Liver (tissue), 9 donors: ENCODE results near the gene TEX36. TPM values are rescaled to one million over a fixed set of nuclear protein-coding genes. Genes with fewer than 3 reads are reported as not detected.

Experiments used
- DNase-seq: peaks from one replicate; pipeline ENCODE4 v3.0.0-alpha.2; 2017; ENCODE audit warnings: low spot score
- H3K27ac ChIP-seq, 2 donors: one replicate each; pipeline ENCODE4 v1.7.0; 2013; ENCODE audit warnings: inconsistent platforms in 2 of 2, low read length in 2 of 2, control low read depth in 1 of 2, low read depth in 1 of 2, mild to moderate bottlenecking in 1 of 2
- H3K27me3 ChIP-seq, 4 donors: one replicate each; pipeline versions ENCODE4 v1.6.1 to v1.7.0; 2013; ENCODE audit warnings: low read length in 3 of 4, inconsistent platforms in 1 of 4, mild to moderate bottlenecking in 1 of 4, moderate library complexity in 1 of 4; ENCODE audit not compliant: control insufficient read depth in 4 of 4, insufficient read depth in 4 of 4
- H3K36me3 ChIP-seq, 4 donors: one replicate each; pipeline versions ENCODE4 v1.6.1 to v1.7.0; 2013; ENCODE audit warnings: low read length in 3 of 4, mild to moderate bottlenecking in 3 of 4, low read depth in 1 of 4, moderate library complexity in 1 of 4; ENCODE audit not compliant: control insufficient read depth in 4 of 4, insufficient read depth in 3 of 4
- H3K4me1 ChIP-seq, 4 donors: one replicate each; pipeline versions ENCODE4 v1.6.1 to v1.7.0; 2013; ENCODE audit warnings: low read length in 3 of 4, mild to moderate bottlenecking in 3 of 4, moderate library complexity in 1 of 4; ENCODE audit not compliant: control insufficient read depth in 4 of 4, insufficient read depth in 4 of 4
- H3K4me3 ChIP-seq, 3 donors: one replicate each; pipeline versions ENCODE4 v1.6.1 to v1.7.0; 2013; ENCODE audit warnings: low read length in 3 of 3, control low read depth in 1 of 3, low read depth in 1 of 3, mild to moderate bottlenecking in 1 of 3
- H3K9ac ChIP-seq, 2 donors: one replicate each; pipeline ENCODE4 v1.7.0; 2013; ENCODE audit warnings: low read length in 2 of 2, mild to moderate bottlenecking in 2 of 2, moderate library complexity in 2 of 2, control low read depth in 1 of 2, low read depth in 1 of 2
- H3K9me3 ChIP-seq, 4 donors: one replicate each; pipeline versions ENCODE4 v1.6.1 to v1.7.0; 2013; ENCODE audit warnings: low read length in 3 of 4; ENCODE audit not compliant: control insufficient read depth in 4 of 4
- EGR1 ChIP-seq, 2 donors: IDR thresholded peaks; 2 replicates each; pipeline ENCODE4 v1.6.1; 2016 to 2018; ENCODE audit warnings: antibody characterized with exemption in 2 of 2, low read depth in 2 of 2
- FOXA1 ChIP-seq: IDR thresholded peaks from 2 replicates; pipeline ENCODE4 v1.6.1; 2016; ENCODE audit warnings: antibody characterized with exemption
- FOXA2 ChIP-seq: IDR thresholded peaks from 2 replicates; pipeline ENCODE4 v1.6.1; 2016; ENCODE audit warnings: antibody characterized with exemption
- GABPA ChIP-seq, 2 donors: IDR thresholded peaks in 1 of 2; conservative IDR thresholded peaks in 1 of 2; 2 replicates each; pipeline ENCODE4 v1.6.1; 2016; ENCODE audit warnings: antibody characterized with exemption in 2 of 2, mild to moderate bottlenecking in 1 of 2, moderate library complexity in 1 of 2
- HNF4A ChIP-seq, 2 donors: conservative IDR thresholded peaks; 2 replicates each; pipeline ENCODE4 v1.6.1; 2016; ENCODE audit warnings: antibody characterized with exemption in 2 of 2, mild to moderate bottlenecking in 2 of 2
- HNF4G ChIP-seq: IDR thresholded peaks from 2 replicates; pipeline ENCODE4 v1.6.1; 2016; ENCODE audit warnings: antibody characterized with exemption
- JUND ChIP-seq, 2 donors: IDR thresholded peaks; 2 replicates each; pipeline ENCODE4 v1.6.1; 2016; ENCODE audit warnings: antibody characterized with exemption in 2 of 2
- NR2F2 ChIP-seq: IDR thresholded peaks from 2 replicates; pipeline ENCODE4 v1.6.1; 2016; ENCODE audit warnings: antibody characterized with exemption
- RAD21 ChIP-seq, 2 donors: IDR thresholded peaks; 2 replicates each; pipeline ENCODE4 v1.6.1; 2016; ENCODE audit warnings: antibody characterized with exemption in 2 of 2, mild to moderate bottlenecking in 2 of 2
- RXRA ChIP-seq, 2 donors: IDR thresholded peaks; 2 replicates each; pipeline ENCODE4 v1.6.1; 2017 to 2018; ENCODE audit warnings: antibody characterized with exemption in 2 of 2, mild to moderate bottlenecking in 1 of 2
- SP1 ChIP-seq: IDR thresholded peaks from 2 replicates; pipeline ENCODE4 v1.6.1; 2018; ENCODE audit warnings: antibody characterized with exemption, mild to moderate bottlenecking
- TAF1 ChIP-seq: conservative IDR thresholded peaks from 2 replicates; pipeline ENCODE4 v1.6.1; 2016; ENCODE audit warnings: antibody characterized with exemption, mild to moderate bottlenecking
- YY1 ChIP-seq: IDR thresholded peaks from 2 replicates; pipeline ENCODE4 v1.6.1; 2016; ENCODE audit warnings: antibody characterized with exemption, mild to moderate bottlenecking
- WGBS: extraction: QIAGEN DNeasy Blood & Tissue Kit; methylation state at CpG from one replicate; pipeline ENCODE4 v1.1.7; 2013; 5-methylcytosine and 5-hydroxymethylcytosine counted together
- polyA plus RNA-seq, 2 donors: library from polyadenylated mRNA; stranded (reverse) in 1 of 2; unstranded in 1 of 2; fragments of 200-250 nt in 1 of 2; fragments of >200 nt in 1 of 2; fragmentation: Nextera tagmentation in 1 of 2; extraction: Ambion mirVana in 1 of 2; gene quantifications; one replicate each; pipeline versions ENCODE4 v1.2.1 to v1.2.3, GENCODE V29; 2013 to 2015
- total RNA-seq, 2 donors: library from RNA; depleted of rRNA; stranded (reverse); fragments of >200 nt; gene quantifications; one replicate each; pipeline ENCODE4 v1.2.3, GENCODE V29; 2014
- TF ChIP-seq, protein P1 (sequence below): IDR thresholded peaks from 2 replicates; pipeline ENCODE4 v1.6.1; 2016; ENCODE audit warnings: antibody characterized with exemption
- TF ChIP-seq, protein P2 (sequence below): IDR thresholded peaks from 2 replicates; pipeline ENCODE4 v1.6.1; 2016; ENCODE audit warnings: antibody characterized with exemption, mild to moderate bottlenecking
- TF ChIP-seq, protein P3 (sequence below): fragments of 150-350 bp; IDR thresholded peaks from 2 replicates; pipeline ENCODE4 v1.5.1; 2017; ENCODE audit warnings: improper control_type of control experiment, low read depth, low read length; ENCODE audit not compliant: missing input control
- TF ChIP-seq, protein P4 (sequence below): IDR thresholded peaks from 2 replicates; pipeline ENCODE4 v1.6.1; 2016; ENCODE audit warnings: antibody characterized with exemption
- TF ChIP-seq, protein P5 (sequence below): IDR thresholded peaks from 2 replicates; pipeline ENCODE4 v1.6.1; 2016; ENCODE audit warnings: antibody characterized with exemption
- donor health status: healthy.
- donor health status: healthy.
- donor health status: healthy.
- donor health status: healthy.
- donor health status: healthy.

Gene TEX36
- total and polyA plus RNA-seq, 4 donors, result not detected

DNA sequence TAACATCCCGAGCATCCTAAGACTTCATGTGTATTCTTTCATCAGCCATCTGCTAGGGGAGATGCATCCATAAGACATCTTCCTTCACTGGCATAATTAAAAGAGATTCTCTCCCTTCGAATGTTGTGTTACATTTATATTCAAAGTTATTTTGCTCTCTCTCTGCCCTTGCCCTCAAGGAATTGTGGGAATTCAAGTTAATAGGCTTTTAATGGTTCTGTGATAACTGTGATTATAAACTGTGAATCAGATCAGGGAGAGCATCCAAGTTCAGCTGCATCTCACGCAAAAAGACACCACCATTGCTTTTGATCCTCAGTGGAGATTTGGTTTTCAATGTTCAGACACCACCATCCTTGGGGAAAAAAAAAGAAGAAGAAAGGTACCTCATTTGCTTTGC lies 9.2 kb upstream of the TEX36 start:
- peaks cover 0 to 3% (median 0%) of the 10 kb centered on the region in 4 donors for H3K27me3 ChIP-seq
- no peak overlapping the region for H3K27ac ChIP-seq
- WGBS, result 58% methylated on average over 3 of the region's 3 CpGs
- no peak for TF ChIP-seq FOXA2
- TF ChIP-seq NR2F2, result no peak
- TF ChIP-seq RAD21 (IDR thresholded peaks at IDR 0.05), result no peak
- TF ChIP-seq, protein P1, sequence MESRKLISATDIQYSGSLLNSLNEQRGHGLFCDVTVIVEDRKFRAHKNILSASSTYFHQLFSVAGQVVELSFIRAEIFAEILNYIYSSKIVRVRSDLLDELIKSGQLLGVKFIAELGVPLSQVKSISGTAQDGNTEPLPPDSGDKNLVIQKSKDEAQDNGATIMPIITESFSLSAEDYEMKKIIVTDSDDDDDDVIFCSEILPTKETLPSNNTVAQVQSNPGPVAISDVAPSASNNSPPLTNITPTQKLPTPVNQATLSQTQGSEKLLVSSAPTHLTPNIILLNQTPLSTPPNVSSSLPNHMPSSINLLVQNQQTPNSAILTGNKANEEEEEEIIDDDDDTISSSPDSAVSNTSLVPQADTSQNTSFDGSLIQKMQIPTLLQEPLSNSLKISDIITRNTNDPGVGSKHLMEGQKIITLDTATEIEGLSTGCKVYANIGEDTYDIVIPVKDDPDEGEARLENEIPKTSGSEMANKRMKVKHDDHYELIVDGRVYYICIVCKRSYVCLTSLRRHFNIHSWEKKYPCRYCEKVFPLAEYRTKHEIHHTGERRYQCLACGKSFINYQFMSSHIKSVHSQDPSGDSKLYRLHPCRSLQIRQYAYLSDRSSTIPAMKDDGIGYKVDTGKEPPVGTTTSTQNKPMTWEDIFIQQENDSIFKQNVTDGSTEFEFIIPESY, result no peak
- TF ChIP-seq TAF1, result no peak
- no peak for TF ChIP-seq GABPA (IDR thresholded peaks at IDR 0.05 in 1 of 2, conservative IDR thresholded peaks at IDR 0.05 in 1 of 2)
- no peak for TF ChIP-seq RXRA (IDR thresholded peaks at IDR 0.05)
- TF ChIP-seq YY1, result no peak
- TF ChIP-seq HNF4A (conservative IDR thresholded peaks at IDR 0.05), result no peak
- TF ChIP-seq EGR1 (IDR thresholded peaks at IDR 0.05; ENCODE audit: low read depth in 2 of 2), result no peak
- no peak for TF ChIP-seq JUND (IDR thresholded peaks at IDR 0.05)
- TF ChIP-seq, protein P2, sequence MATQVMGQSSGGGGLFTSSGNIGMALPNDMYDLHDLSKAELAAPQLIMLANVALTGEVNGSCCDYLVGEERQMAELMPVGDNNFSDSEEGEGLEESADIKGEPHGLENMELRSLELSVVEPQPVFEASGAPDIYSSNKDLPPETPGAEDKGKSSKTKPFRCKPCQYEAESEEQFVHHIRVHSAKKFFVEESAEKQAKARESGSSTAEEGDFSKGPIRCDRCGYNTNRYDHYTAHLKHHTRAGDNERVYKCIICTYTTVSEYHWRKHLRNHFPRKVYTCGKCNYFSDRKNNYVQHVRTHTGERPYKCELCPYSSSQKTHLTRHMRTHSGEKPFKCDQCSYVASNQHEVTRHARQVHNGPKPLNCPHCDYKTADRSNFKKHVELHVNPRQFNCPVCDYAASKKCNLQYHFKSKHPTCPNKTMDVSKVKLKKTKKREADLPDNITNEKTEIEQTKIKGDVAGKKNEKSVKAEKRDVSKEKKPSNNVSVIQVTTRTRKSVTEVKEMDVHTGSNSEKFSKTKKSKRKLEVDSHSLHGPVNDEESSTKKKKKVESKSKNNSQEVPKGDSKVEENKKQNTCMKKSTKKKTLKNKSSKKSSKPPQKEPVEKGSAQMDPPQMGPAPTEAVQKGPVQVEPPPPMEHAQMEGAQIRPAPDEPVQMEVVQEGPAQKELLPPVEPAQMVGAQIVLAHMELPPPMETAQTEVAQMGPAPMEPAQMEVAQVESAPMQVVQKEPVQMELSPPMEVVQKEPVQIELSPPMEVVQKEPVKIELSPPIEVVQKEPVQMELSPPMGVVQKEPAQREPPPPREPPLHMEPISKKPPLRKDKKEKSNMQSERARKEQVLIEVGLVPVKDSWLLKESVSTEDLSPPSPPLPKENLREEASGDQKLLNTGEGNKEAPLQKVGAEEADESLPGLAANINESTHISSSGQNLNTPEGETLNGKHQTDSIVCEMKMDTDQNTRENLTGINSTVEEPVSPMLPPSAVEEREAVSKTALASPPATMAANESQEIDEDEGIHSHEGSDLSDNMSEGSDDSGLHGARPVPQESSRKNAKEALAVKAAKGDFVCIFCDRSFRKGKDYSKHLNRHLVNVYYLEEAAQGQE, result no peak
- TF ChIP-seq, protein P3, sequence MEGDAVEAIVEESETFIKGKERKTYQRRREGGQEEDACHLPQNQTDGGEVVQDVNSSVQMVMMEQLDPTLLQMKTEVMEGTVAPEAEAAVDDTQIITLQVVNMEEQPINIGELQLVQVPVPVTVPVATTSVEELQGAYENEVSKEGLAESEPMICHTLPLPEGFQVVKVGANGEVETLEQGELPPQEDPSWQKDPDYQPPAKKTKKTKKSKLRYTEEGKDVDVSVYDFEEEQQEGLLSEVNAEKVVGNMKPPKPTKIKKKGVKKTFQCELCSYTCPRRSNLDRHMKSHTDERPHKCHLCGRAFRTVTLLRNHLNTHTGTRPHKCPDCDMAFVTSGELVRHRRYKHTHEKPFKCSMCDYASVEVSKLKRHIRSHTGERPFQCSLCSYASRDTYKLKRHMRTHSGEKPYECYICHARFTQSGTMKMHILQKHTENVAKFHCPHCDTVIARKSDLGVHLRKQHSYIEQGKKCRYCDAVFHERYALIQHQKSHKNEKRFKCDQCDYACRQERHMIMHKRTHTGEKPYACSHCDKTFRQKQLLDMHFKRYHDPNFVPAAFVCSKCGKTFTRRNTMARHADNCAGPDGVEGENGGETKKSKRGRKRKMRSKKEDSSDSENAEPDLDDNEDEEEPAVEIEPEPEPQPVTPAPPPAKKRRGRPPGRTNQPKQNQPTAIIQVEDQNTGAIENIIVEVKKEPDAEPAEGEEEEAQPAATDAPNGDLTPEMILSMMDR, result no peak
- TF ChIP-seq SP1, result no peak
- TF ChIP-seq FOXA1, result no peak
- no peaks in the 10 kb centered on the region for H3K4me1 ChIP-seq
- no peak overlapping the region for H3K4me3 ChIP-seq
- no peaks in the 10 kb centered on the region for H3K36me3 ChIP-seq
- no peaks in the 10 kb centered on the region for H3K9me3 ChIP-seq
- no peak for DNase-seq
- no peak overlapping the region for H3K9ac ChIP-seq

DNA sequence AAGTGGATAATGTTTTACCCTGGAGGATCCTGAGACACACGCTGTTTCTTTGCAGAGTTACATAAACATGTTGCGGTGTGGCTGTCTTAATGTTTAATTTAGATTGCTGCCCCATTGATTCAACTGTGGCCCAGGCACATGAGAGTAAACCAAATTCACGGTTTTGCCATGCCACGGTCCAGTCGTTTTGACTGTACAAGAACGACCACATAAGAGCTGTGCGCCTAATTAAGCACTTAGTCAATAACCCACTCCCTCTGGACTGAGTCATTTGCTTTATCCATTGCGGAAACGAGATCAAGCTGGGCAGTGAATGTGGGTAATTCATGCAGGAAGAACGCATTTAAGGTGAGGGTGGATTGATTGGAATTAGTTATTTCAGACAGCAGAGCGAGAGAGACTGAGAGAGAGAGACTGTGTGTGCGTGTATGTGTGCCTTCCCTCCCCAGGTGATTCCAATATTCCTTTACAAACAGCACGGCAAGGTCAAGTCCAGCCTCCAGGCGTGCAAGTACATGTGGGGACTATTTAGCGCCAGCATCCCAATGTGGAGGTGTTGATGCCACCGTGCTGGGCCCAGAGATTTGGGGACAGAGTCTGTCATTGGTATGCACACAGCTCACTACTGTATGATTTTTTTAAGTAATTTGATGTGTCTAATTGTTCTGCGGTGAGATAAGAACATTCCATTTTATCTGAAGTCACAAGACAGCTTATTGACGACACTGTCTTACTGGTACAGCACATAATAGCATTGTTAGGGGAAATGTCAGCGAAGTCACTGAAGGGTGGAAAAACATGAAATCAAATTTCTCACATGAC lies 8.4 kb upstream of the TEX36 start:
- Histone ChIP-seq H3K4me1 (no peaks in the 10 kb centered on the region), H3K9me3 (no peaks in the 10 kb centered on the region), H3K27ac (no peak overlapping the region), H3K9ac (no peak overlapping the region), H3K4me3 (no peak overlapping the region), H3K36me3 (no peaks in the 10 kb centered on the region), H3K27me3 (peaks cover 0 to 3% (median 0%) of the 10 kb centered on the region in 4 donors)
- no peak for DNase-seq
- 77% methylated on average over 19 of the region's 19 CpGs for WGBS
- TF ChIP-seq FOXA1, result no peak
- TF ChIP-seq EGR1 (IDR thresholded peaks at IDR 0.05; ENCODE audit: low read depth in 2 of 2), result no peak
- TF ChIP-seq, protein P1, result no peak
- TF ChIP-seq SP1, result no peak
- TF ChIP-seq FOXA2, result no peak
- no peak for TF ChIP-seq HNF4A (conservative IDR thresholded peaks at IDR 0.05)
- TF ChIP-seq, protein P4, sequence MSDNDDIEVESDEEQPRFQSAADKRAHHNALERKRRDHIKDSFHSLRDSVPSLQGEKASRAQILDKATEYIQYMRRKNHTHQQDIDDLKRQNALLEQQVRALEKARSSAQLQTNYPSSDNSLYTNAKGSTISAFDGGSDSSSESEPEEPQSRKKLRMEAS, result no peak
- no peak for TF ChIP-seq YY1
- no peak for TF ChIP-seq RXRA (IDR thresholded peaks at IDR 0.05)
- TF ChIP-seq, protein P5, sequence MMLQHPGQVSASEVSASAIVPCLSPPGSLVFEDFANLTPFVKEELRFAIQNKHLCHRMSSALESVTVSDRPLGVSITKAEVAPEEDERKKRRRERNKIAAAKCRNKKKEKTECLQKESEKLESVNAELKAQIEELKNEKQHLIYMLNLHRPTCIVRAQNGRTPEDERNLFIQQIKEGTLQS, result no peak
- TF ChIP-seq, protein P3, result no peak
- no peak for TF ChIP-seq GABPA (IDR thresholded peaks at IDR 0.05 in 1 of 2, conservative IDR thresholded peaks at IDR 0.05 in 1 of 2)
- TF ChIP-seq HNF4G, result no peak
- TF ChIP-seq JUND (IDR thresholded peaks at IDR 0.05), result no peak
